ENCODE measurements around the gene PPIL6. TPM values are rescaled to one million over a fixed set of nuclear protein-coding genes. Genes with fewer than 3 reads are reported as not detected.
"Not testable (repeated sequence)": the region's sequence is repeated elsewhere in the genome, so short reads cannot be mapped to it uniquely, and the experiment has no call there.

Gene PPIL6
- total RNA-seq, 4 donors from 2014 or later = 1.9 to 9.0 (median 2.5) TPM

DNA sequence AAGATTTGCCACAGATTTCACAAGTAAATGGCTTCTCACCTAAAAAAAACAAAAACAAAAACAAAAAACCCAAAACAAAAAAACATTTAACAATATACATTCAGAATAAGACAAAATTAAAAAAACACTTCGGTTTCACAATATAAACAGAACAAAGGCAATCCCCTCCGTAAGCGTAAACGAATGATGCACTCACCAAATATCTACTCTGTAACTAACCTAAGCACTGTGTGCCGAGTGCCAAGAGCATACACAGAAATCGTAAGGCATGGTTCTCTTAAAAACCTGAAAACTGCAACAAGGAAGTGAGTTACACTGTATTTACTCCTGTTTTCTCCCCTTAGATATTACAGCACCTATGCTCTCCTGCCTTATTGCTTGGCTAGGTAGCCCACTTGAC, 27.3 kb upstream of the PPIL6 start:
- Histone ChIP-seq H3K4me3 (no peak overlapping the region), H3K9me3 (no peaks in the 10 kb centered on the region), H3K36me3 (peaks cover 0 to 97% of the 10 kb centered on the region in 2 donors), H3K4me1 (peaks cover 0 to 15% (median 0%) of the 10 kb centered on the region in 3 donors), H3K27ac (no peak overlapping the region), H3K27me3 (no peaks in the 10 kb centered on the region)
- no peak for ATAC-seq
- WGBS, 2 donors (ENCODE audit: low coverage in 1 of 2) = 81 to 84% methylated on average over 5 to 6 of the region's 6 CpGs
- TF ChIP-seq EP300 (IDR thresholded peaks at IDR 0.05) = no peak

GRCh38 chr6:109466212-109466923, 25.9 kb upstream of the PPIL6 start:
- H3K4me1 ChIP-seq = peaks cover 0 to 15% (median 0%) of the 10 kb centered on the region in 3 donors
- TF ChIP-seq POLR2A (IDR thresholded peaks at IDR 0.05) = no peak
- no peak for TF ChIP-seq POLR2AphosphoS5 (IDR thresholded peaks at IDR 0.05)
- no peak for TF ChIP-seq EP300 (IDR thresholded peaks at IDR 0.05)
- TF ChIP-seq, protein P1, sequence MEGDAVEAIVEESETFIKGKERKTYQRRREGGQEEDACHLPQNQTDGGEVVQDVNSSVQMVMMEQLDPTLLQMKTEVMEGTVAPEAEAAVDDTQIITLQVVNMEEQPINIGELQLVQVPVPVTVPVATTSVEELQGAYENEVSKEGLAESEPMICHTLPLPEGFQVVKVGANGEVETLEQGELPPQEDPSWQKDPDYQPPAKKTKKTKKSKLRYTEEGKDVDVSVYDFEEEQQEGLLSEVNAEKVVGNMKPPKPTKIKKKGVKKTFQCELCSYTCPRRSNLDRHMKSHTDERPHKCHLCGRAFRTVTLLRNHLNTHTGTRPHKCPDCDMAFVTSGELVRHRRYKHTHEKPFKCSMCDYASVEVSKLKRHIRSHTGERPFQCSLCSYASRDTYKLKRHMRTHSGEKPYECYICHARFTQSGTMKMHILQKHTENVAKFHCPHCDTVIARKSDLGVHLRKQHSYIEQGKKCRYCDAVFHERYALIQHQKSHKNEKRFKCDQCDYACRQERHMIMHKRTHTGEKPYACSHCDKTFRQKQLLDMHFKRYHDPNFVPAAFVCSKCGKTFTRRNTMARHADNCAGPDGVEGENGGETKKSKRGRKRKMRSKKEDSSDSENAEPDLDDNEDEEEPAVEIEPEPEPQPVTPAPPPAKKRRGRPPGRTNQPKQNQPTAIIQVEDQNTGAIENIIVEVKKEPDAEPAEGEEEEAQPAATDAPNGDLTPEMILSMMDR (IDR thresholded peaks at IDR 0.05) = no peak
- H3K27me3 ChIP-seq = no peaks in the 10 kb centered on the region
- no peaks in the 10 kb centered on the region for H3K9me3 ChIP-seq
- H3K36me3 ChIP-seq = peaks cover 0 to 94% of the 10 kb centered on the region in 2 donors
- ATAC-seq = no peak
- H3K27ac ChIP-seq = peak overlapping the region in 3 of 4 donors; percentile 3 to 32 (median 29)
- 91 to 100% methylated on average over 1 to 2 of the region's 7 CpGs for WGBS, 2 donors (ENCODE audit: low coverage in 1 of 2)
- no peak overlapping the region for H3K4me3 ChIP-seq

DNA sequence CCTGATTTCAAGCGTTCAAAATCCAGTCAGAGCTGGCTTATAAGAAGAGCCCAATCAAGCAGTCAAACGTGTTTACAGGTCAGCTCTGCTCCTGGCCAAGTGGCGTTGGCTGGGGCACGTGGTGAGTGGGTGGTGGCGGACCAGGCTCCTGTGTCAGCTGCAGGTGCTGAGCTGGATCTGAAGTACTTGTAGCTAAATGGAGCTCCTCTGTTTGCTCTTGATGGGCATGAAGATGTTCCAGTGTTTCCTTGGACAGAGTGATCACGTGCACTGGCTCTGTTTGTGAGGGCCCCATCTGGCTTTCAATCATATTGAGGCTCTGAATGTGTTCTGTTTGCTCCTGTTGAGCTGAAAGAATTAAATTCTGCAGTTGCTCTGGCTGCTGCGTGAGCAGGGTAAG, 25.3 kb upstream of the PPIL6 start:
- no peaks in the 10 kb centered on the region for H3K27me3 ChIP-seq
- H3K4me1 ChIP-seq = peaks cover 0 to 16% (median 0%) of the 10 kb centered on the region in 3 donors
- H3K27ac ChIP-seq = peak overlapping the region in 3 of 4 donors; percentile 3 to 32 (median 29)
- no peaks in the 10 kb centered on the region for H3K9me3 ChIP-seq
- TF ChIP-seq, protein P1 (IDR thresholded peaks at IDR 0.05) = no peak
- TF ChIP-seq POLR2AphosphoS5 (IDR thresholded peaks at IDR 0.05) (no peak), EP300 (IDR thresholded peaks at IDR 0.05) (no peak), POLR2A (IDR thresholded peaks at IDR 0.05) (no peak)
- no peak for ATAC-seq
- whole genome bisulfite sequencing, 2 donors (ENCODE audit: low coverage in 1 of 2) = 54 to 83% methylated on average over 1 to 2 of the region's 7 CpGs
- H3K36me3 ChIP-seq = peaks cover 0 to 88% of the 10 kb centered on the region in 2 donors
- H3K4me3 ChIP-seq = no peak overlapping the region

DNA sequence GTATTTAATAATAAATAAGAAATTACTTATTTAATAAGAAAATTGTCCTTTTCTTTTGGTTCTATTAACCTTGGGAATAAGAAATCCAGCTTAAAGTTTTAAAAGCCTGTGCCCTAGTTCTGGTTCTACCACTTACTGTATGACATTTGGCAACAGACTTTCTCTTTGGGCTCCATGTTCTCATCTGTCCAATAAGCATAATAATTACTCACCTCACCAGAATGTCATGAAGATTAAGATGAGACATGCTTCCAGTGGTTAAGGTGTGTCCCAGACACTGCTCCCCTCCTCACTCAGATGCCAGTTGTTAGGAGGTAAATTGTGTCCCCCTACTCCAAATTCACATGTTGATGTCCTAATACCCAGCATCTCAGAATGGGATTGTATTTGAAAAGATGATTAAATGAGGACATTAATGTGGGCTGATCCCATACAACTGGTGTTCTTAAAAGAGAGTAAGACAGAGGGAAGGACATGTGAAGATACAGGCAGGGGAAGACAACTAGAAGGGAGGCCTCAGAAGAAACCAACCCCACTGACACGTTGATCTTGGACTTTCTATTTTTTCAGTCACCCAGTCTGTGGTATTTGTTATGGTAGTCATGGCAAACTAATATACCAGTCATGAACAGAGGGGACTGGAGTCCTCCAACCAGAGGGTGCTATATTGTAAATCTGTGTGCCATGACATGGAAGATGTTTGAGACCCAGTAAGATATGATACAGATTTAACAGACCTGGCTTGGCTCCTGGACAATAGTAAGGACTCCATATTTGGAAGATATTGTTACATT, 21.5 kb upstream of the PPIL6 start:
- H3K36me3 ChIP-seq = peaks cover 0 to 50% of the 10 kb centered on the region in 2 donors
- H3K9me3 ChIP-seq = no peaks in the 10 kb centered on the region
- H3K27me3 ChIP-seq = no peaks in the 10 kb centered on the region
- no peak for ATAC-seq
- no peak overlapping the region for H3K4me3 ChIP-seq
- no peak overlapping the region for H3K27ac ChIP-seq
- TF ChIP-seq POLR2A (IDR thresholded peaks at IDR 0.05) (no peak), EP300 (IDR thresholded peaks at IDR 0.05) (no peak), POLR2AphosphoS5 (IDR thresholded peaks at IDR 0.05) (no peak)
- TF ChIP-seq, protein P1 (IDR thresholded peaks at IDR 0.05) = no peak
- 57 to 60% methylated on average over 1 of the region's 1 CpG for WGBS, 2 donors (ENCODE audit: low coverage in 1 of 2)
- H3K4me1 ChIP-seq = peaks cover 0 to 25% (median 0%) of the 10 kb centered on the region in 3 donors

DNA sequence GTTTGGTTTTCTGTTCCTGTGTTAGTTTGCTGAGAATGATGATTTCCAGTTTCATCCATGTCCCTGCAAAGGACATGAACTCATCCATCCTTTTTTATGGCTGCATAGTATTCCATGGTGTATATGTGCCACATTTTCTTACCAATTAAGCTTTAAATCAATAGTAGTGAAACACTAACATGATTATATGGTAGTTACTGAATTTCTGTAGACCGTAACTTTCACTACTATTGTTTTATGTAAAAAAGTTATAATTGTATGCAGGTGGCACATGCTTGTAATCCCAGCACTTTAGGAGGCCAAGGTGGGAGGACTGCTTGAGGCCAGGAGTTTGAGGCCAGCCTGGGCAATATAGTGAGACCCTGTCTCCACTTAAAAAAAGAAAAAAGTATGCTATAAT, 20.8 kb upstream of the PPIL6 start:
- H3K36me3 ChIP-seq = peaks cover 0 to 43% of the 10 kb centered on the region in 2 donors
- H3K4me1 ChIP-seq = peaks cover 0 to 27% (median 2%) of the 10 kb centered on the region in 3 donors
- H3K9me3 ChIP-seq, H3K4me3 ChIP-seq, H3K27me3 ChIP-seq, ATAC-seq, H3K27ac ChIP-seq: not testable (repeated sequence)
- WGBS, 2 donors (ENCODE audit: low coverage in 1 of 2) = 100% methylated on average over 1 of the region's 1 CpG

Data from gastroesophageal sphincter (tissue), 4 donors.